Endothelial cell of umbilical vein (primary cell): Measurements from ENCODE around the gene NME7. TPM values are rescaled to one million over a fixed set of nuclear protein-coding genes. Genes with fewer than 3 reads are reported as not detected.

Source experiments
- BruUV-seq: library from RNA; stranded (reverse); fragments of 400-500 nt; replicated peaks from 2 replicates; lab custom pipeline; 2021; lab: Mats Ljungman, UMichigan
- CTCF ChIA-PET: fragments of 300-600, 350-600 bp; sonication (Branson Sonifier 250); formaldehyde crosslinking; loops from one replicate; lab custom pipeline; 2021; ENCODE audit warnings: antibody characterized with exemption, inconsistent platforms; lab: Charles Lee
- POLR2A ChIA-PET: fragments of 300-600, 350-600 bp; sonication (Branson Sonifier 250); formaldehyde crosslinking; loops from one replicate; lab custom pipeline; 2021; ENCODE audit warnings: antibody characterized with exemption, inconsistent platforms; lab: Charles Lee
- DNase-seq: peaks from one replicate; pipeline ENCODE4 v3.0.0-alpha.2; 2011; ENCODE audit warnings: low read depth, low spot score
- FAIRE-seq: peaks from 2 replicates; lab custom pipeline; 2011; peaks lifted over from hg19 to GRCh38; lab: Jason Lieb, UNC
- H2AFZ ChIP-seq: 2 replicates; pipeline ENCODE4 v1.6.0; 2012; ENCODE audit warnings: low read depth, low read length, control low read depth, inconsistent platforms
- H3K27ac ChIP-seq: 2 replicates; pipeline ENCODE4 v1.5.1; 2011; ENCODE audit warnings: low read depth, mild to moderate bottlenecking, control low read depth, low read length, moderate library complexity; ENCODE audit not compliant: insufficient read depth
- H3K27me3 ChIP-seq, 2 experiments: 2 replicates each; pipeline versions ENCODE4 v1.6.0 to v1.6.1; 2011; ENCODE audit warnings: low read length in 2 of 2, mixed read lengths in 1 of 2; ENCODE audit not compliant: control insufficient read depth in 2 of 2, insufficient read depth in 2 of 2
- H3K36me3 ChIP-seq, 2 experiments: 2 replicates in 1 of 2; 3 replicates in 1 of 2; pipeline ENCODE4 v1.5.1; 2011; ENCODE audit warnings: low read length in 2 of 2, mild to moderate bottlenecking in 1 of 2, moderate library complexity in 1 of 2; ENCODE audit not compliant: control insufficient read depth in 2 of 2, insufficient read depth in 2 of 2; ENCODE audit errors: extremely low read depth in 1 of 2
- H3K4me1 ChIP-seq: 3 replicates; pipeline ENCODE4 v1.5.1; 2011; ENCODE audit warnings: mild to moderate bottlenecking, low read length; ENCODE audit not compliant: control insufficient read depth, insufficient read depth; ENCODE audit errors: extremely low read depth
- H3K4me2 ChIP-seq: 2 replicates; pipeline ENCODE4 v1.6.1; 2011; ENCODE audit warnings: low read length, control low read depth, mixed read lengths; ENCODE audit not compliant: insufficient read depth
- H3K4me3 ChIP-seq, 3 experiments: fragments of 200-600 bp in 1 of 3; sonication (generic), shearing (Covaris generic) in 1 of 3; replicated peaks in 1 of 3; 2 replicates each; pipeline ENCODE4 v1.5.1; 2011 to 2016; ENCODE audit warnings: control low read depth in 3 of 3, low read length in 3 of 3, mild to moderate bottlenecking in 2 of 3, inconsistent platforms in 1 of 3, low read depth in 1 of 3, moderate library complexity in 1 of 3; ENCODE audit not compliant: insufficient read depth in 1 of 3
- H3K79me2 ChIP-seq: 2 replicates; pipeline ENCODE4 v1.6.0; 2012; ENCODE audit warnings: low read length, inconsistent platforms; ENCODE audit not compliant: control insufficient read depth, insufficient read depth
- H3K9ac ChIP-seq: replicated peaks from 2 replicates; pipeline ENCODE3; 2011; ENCODE audit warnings: low read length, control low read depth; ENCODE audit not compliant: insufficient read depth; ENCODE audit errors: extremely low read depth
- H3K9me1 ChIP-seq: replicated peaks from 3 replicates; pipeline ENCODE4 v1.6.0; 2011; ENCODE audit warnings: mild to moderate bottlenecking, low read length; ENCODE audit not compliant: control insufficient read depth, insufficient read depth; ENCODE audit errors: extremely low read depth
- H3K9me3 ChIP-seq: replicated peaks from 2 replicates; pipeline ENCODE4 v1.5.1; 2012; ENCODE audit warnings: low read length, inconsistent platforms; ENCODE audit not compliant: control insufficient read depth, insufficient read depth
- H4K20me1 ChIP-seq: replicated peaks from 2 replicates; pipeline ENCODE3; 2011; ENCODE audit warnings: mild to moderate bottlenecking, low read length; ENCODE audit not compliant: control insufficient read depth, insufficient read depth; ENCODE audit errors: extremely low read depth
- EZH2 ChIP-seq: IDR thresholded peaks from 2 replicates; pipeline ENCODE4 v1.6.1; 2012; ENCODE audit warnings: borderline replicate concordance, low read depth, mild to moderate bottlenecking, moderate library complexity, low read length, inconsistent platforms; ENCODE audit not compliant: severe bottlenecking
- FOS ChIP-seq: IDR thresholded peaks from 2 replicates; pipeline ENCODE4 v1.6.1; 2011; ENCODE audit warnings: mild to moderate bottlenecking, low read length, moderate library complexity, borderline replicate concordance; ENCODE audit not compliant: insufficient read depth
- GATA2 ChIP-seq: IDR thresholded peaks from 2 replicates; pipeline ENCODE4 v1.7.0; 2011; ENCODE audit warnings: low read depth, mild to moderate bottlenecking, moderate library complexity, mixed read lengths, low read length; ENCODE audit not compliant: insufficient read length, insufficient read depth
- JUN ChIP-seq: IDR thresholded peaks from 2 replicates; pipeline ENCODE4 v1.6.1; 2011; ENCODE audit warnings: borderline replicate concordance, low read depth; ENCODE audit not compliant: insufficient read length, insufficient read depth
- MYC ChIP-seq: IDR thresholded peaks from one replicate; pipeline ENCODE4 v1.6.1; 2011; ENCODE audit warnings: mild to moderate bottlenecking, low read depth, low read length
- POLR2A ChIP-seq: IDR thresholded peaks from 2 replicates; pipeline ENCODE4 v1.6.1; 2012; ENCODE audit warnings: low read depth, mild to moderate bottlenecking, control low read depth, low read length
- POLR2AphosphoS5 ChIP-seq: IDR thresholded peaks from 2 replicates; pipeline ENCODE4 v1.6.1; 2012; ENCODE audit warnings: low read depth, mild to moderate bottlenecking, control low read depth, low read length, moderate library complexity; ENCODE audit not compliant: insufficient read depth
- dilution Hi-C: fragments of 300-500 bp; cut with MboI; formaldehyde crosslinking; loops from one replicate; pipeline ENCODE4 v1.15.0; 2019; ENCODE audit warnings: low sequenced_read_pairs; ENCODE audit not compliant: extremely low pct_ligation_motif_present
- intact Hi-C: fragments of 100-400 bp; cut with micrococcal nuclease; formaldehyde crosslinking; loops from one replicate; pipeline ENCODE4 v1.10.0; 2022
- polyA plus RNA-seq, 4 experiments: library from polyadenylated mRNA; depleted of rRNA in 3 of 4; stranded (reverse) in 3 of 4; unstranded in 1 of 4; fragments of >200 nt; gene quantifications; 2 replicates each; pipeline versions ENCODE4 v1.2.1 to v1.2.3, GENCODE V29; 2011 to 2012; ENCODE audit warnings: missing spikeins in 1 of 4
- total RNA-seq: library from RNA; stranded (reverse); gene quantifications from 2 replicates; pipeline ENCODE4 v1.2.3, GENCODE V29; 2021
- TF ChIP-seq, protein P1 (sequence below), 2 donors: IDR thresholded peaks; 1 replicate in 1 of 2; 2 replicates in 1 of 2; pipeline ENCODE4 v1.5.1; 2011; ENCODE audit warnings: low read length in 2 of 2, mild to moderate bottlenecking in 2 of 2, moderate library complexity in 2 of 2, control low read depth in 1 of 2, inconsistent platforms in 1 of 2, low read depth in 1 of 2; ENCODE audit not compliant: insufficient read depth in 1 of 2; ENCODE audit errors: extremely low read depth in 1 of 2
- TF ChIP-seq, protein P2 (sequence below): IDR thresholded peaks from 2 replicates; pipeline ENCODE4 v1.6.1; 2011; ENCODE audit not compliant: insufficient read depth, insufficient read length

NME7 gene
- total and polyA plus RNA-seq, 2 donors (not counting 3 experiments of a cell fraction or from before 2014, with no cell fraction given) = 16.5 to 25.3 TPM

DNA sequence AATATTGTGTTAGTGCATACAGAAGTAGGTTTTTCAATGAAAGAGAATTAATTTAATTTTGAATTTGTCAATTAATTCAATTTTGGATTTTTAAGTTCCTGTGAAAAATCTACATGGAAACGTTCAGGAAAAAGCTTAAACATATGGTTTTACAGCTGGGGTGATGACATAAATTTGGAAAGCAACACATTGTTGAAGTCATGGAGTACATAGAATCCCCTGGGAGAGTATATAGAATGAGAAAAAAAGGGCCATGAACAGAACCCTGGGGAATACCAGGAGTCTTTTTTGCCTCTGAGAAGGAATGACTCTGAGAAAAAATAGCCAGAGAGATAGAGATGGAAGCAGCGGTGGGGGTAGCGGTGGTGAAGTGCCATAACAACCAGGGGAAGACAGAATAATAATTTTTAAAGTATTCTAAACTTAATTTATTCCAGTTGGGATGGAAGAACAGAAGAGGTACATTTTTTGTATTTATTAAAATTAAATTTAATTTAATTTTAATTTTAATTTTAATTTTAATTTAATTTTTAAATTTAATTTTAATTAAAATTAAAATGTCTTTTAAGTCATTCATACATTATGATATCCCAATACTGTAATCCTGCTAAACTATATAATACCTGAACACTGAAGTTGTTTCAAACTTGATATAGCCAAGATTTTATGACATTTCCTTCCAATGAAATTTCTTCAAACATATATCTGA is 48.9 kb downstream of the NME7 start:
- Histone ChIP-seq H3K27ac (no peak overlapping the region), H3K4me3 (no peak overlapping the region), H3K4me1 (no peaks in the 10 kb centered on the region), H3K9me3 (no peaks in the 10 kb centered on the region), H3K27me3 (no peaks in the 10 kb centered on the region), H3K79me2 (no peaks in the 10 kb centered on the region), H3K9ac (no peak overlapping the region), H4K20me1 (no peaks in the 10 kb centered on the region), H2AFZ (no peak overlapping the region), H3K36me3 (no peaks in the 10 kb centered on the region), H3K4me2 (no peak overlapping the region), H3K9me1 (no peaks in the 10 kb centered on the region)
- CTCF ChIA-PET = no interaction called here
- dilution Hi-C loops (no loop called here), intact Hi-C loops (no loop called here)
- FAIRE-seq (no peak), DNase-seq (no peak)
- POLR2A ChIA-PET = no interaction called here
- TF ChIP-seq POLR2AphosphoS5 (no peak), POLR2A (no peak), GATA2 (no peak), JUN (no peak), EZH2 (no peak), MYC (no peak), FOS (no peak)
- TF ChIP-seq, protein P1, sequence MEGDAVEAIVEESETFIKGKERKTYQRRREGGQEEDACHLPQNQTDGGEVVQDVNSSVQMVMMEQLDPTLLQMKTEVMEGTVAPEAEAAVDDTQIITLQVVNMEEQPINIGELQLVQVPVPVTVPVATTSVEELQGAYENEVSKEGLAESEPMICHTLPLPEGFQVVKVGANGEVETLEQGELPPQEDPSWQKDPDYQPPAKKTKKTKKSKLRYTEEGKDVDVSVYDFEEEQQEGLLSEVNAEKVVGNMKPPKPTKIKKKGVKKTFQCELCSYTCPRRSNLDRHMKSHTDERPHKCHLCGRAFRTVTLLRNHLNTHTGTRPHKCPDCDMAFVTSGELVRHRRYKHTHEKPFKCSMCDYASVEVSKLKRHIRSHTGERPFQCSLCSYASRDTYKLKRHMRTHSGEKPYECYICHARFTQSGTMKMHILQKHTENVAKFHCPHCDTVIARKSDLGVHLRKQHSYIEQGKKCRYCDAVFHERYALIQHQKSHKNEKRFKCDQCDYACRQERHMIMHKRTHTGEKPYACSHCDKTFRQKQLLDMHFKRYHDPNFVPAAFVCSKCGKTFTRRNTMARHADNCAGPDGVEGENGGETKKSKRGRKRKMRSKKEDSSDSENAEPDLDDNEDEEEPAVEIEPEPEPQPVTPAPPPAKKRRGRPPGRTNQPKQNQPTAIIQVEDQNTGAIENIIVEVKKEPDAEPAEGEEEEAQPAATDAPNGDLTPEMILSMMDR (IDR thresholded peaks at IDR 0.05; ENCODE audit: extremely low read depth in 1 of 2, insufficient read depth in 1 of 2, low read depth in 1 of 2, low read length in 2 of 2) = no peak
- TF ChIP-seq, protein P2, sequence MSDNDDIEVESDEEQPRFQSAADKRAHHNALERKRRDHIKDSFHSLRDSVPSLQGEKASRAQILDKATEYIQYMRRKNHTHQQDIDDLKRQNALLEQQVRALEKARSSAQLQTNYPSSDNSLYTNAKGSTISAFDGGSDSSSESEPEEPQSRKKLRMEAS = no peak
- no TSS peak for BruUV-seq
